ENCODE results near the gene GCAT. TPM values are rescaled to one million over a fixed set of nuclear protein-coding genes. Genes with fewer than 3 reads are reported as not detected.

GCAT gene
- total and polyA plus RNA-seq, 2 of the 13 experiments (the other 11 are each of a cell fraction or from before 2014, with no cell fraction given), result 28.0 to 50.3 TPM

GRCh38 chr22:37802310-37803194 lies 5.2 kb upstream of the GCAT start (continued):
- TF ChIP-seq ZSCAN21 (CRISPR knock-in tag; IDR thresholded peaks at IDR 0.05; ENCODE audit: borderline replicate concordance) (peak; percentile 31; the same call in 1 of the 2 replicates), AGO1 (IDR thresholded peaks at IDR 0.05; ENCODE audit: low read depth, low read length, poor library complexity, severe bottlenecking) (peak; percentile 72), FUBP1 (CRISPR knock-in tag; IDR thresholded peaks at IDR 0.05; ENCODE audit: borderline replicate concordance) (0 out of 2 replicates have a peak, but pooled peaks have one; percentile 46), E2F2 (CRISPR knock-in tag; IDR thresholded peaks at IDR 0.05; ENCODE audit: borderline replicate concordance) (no peak), ZSCAN25 (CRISPR knock-in tag; IDR thresholded peaks at IDR 0.05) (no peak), ZNF883 (CRISPR knock-in tag; IDR thresholded peaks at IDR 0.05; ENCODE audit: not compliant biosample characterization) (peak; percentile 61), FOXP1 (IDR thresholded peaks at IDR 0.05) (no peak), FOXP1 (CRISPR knock-in tag; IDR thresholded peaks at IDR 0.05) (no peak), ZMYM2 (CRISPR knock-in tag; IDR thresholded peaks at IDR 0.05) (peak; percentile 53; the same call in 1 of the 2 replicates), ZBTB25 (CRISPR knock-in tag; IDR thresholded peaks at IDR 0.05) (no peak), CHD4 (IDR thresholded peaks at IDR 0.05; ENCODE audit: borderline replicate concordance, low read length) (0 out of 2 replicates have a peak, but pooled peaks have one; percentile 33), DNMT1 (CRISPR knock-in tag; IDR thresholded peaks at IDR 0.05) (no peak), ZBTB4 (CRISPR knock-in tag; IDR thresholded peaks at IDR 0.05; ENCODE audit: borderline replicate concordance) (no peak), MTA3 (CRISPR knock-in tag; IDR thresholded peaks at IDR 0.05) (no peak), NFKBIZ (CRISPR knock-in tag; IDR thresholded peaks at IDR 0.05) (no peak), U2AF2 (IDR thresholded peaks at IDR 0.05; ENCODE audit: low read depth, low read length) (no peak)
